Ureter (tissue), 1 donor: ENCODE results near the gene NR2C2AP. TPM values are rescaled to one million over a fixed set of nuclear protein-coding genes. Genes with fewer than 3 reads are reported as not detected.

ENCODE experiments used
- DNase-seq: peaks from one replicate; pipeline ENCODE4 v3.0.0-alpha.2; 2020; ENCODE audit warnings: low spot score
- total RNA-seq: library from RNA; stranded (reverse); gene quantifications from one replicate; pipeline ENCODE4 v1.2.4, GENCODE V29; 2023
- donor health status: DM: yes; HTN: yes; CAD: no.

The NR2C2AP gene
- total RNA-seq, 1 donor from 2014 or later = 24.1 TPM

GRCh38 chr19:19214892-19215291 lies 11.7 kb upstream of the NR2C2AP start:
- no peak for DNase-seq

DNA sequence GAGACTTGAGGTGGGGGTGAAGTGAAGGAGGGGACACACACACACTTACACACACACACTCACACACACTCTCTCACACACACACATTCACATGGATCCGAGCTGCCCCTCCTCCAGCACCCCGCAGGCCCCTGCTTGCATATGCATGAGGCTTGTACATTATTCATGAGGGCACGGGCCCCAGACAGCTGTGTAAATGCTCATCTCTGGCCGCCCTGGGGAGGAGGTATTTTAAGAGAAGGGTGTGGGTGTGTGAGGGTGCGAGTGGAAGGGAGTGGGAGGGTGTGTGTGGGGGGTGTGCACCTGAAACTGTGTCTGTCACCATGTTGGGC lies 10.9 kb upstream of the NR2C2AP start:
- DNase-seq = no peak

DNA sequence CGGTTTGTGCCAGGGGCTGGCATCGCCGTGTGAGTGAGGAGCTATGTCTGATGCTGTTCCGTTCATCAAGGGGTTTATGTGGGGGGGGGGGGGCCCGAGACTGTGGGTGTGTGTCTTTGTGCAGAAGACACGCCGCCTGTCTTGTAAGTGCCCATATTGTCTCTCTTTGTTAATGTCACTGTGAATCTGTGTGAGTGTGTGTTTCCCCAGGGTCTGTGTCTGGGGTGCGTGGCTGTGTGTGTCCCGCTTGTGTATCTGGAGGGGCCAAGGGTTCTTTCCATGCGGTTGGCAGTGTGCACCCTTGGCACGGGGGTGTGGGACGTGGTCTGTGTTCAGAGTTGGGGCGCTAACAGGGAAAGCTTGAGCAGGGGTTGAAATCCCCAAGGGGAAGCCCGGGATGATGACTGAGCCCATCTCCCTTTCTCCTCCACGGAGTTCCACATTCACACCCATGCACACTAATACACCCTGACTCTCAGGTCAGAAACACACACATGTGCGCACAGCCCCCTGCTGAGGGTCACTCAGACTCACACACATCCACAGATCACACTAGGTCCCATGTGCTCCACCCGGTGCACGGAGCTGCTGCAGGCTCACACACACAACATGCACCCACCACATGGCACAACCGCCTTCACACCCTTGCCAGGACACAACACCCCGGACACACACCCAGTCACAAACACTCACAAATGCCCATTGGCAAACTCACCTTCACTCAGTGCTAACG lies 10.4 kb upstream of the NR2C2AP start:
- DNase-seq = no peak

DNA sequence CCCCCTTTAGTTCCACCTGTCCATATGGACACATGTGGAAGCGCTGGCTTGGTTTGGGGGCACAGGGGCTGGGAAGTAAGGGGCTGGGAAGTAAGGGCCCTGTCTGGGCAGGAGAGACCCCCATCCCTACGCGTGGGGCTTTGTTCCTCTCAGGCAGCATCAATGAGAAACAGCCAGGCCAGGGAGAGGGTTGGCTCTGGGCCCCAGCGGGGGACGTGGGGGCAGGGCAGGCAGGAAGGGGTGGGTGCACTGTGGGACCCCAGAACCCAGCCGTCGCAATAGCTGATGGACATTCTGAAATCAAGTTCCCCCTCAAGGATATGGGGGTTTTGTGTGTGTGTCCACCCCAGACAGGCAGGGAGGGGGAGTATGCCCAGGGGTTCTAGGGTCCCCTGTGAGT lies 9.7 kb upstream of the NR2C2AP start:
- DNase-seq = no peak

DNA sequence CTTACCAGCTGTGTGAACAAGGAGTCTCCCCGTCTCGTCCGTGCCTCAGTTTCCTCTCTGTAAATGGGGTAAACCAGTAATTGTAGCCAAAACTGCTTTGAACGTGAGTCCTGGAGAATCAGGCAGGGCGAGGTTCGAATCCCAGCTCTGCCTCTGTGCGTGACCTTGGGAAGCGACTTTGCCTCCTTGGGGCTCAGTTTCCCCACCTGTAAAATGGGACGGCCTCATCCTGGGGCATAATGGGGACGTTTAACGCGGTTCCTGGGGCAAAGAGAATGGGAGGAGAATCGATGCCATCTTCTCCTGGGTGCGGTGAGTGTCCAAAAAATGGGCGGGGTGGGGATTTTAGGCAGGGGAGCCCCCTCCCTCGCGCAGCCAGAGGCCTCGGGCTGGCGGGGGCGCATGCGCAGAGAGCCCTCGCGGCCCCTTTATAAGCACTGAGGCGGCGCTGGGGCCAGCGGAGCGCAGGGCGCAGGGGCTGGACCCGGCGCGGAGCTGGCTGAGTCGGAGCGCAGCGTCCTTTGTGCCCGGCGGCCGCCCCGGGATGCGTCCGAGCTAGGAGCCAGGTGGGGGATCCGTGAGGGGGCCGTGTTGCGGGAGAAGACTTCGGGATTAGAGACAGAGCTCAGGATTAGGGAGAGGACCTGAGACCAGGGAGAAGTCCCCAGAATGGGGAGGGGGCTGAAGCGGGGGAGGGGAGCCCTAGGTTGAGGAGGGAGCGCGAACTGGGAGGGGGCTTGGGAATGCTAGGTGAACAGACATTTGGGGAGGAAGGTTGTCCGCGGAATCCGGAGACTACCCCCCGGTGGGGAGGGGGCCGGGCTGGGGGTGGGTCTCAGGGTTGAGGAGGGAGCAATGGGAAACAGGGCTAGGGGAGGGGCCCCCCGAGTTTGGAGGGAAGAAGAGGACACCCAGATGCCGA lies 8.5 kb upstream of the NR2C2AP start, which contains the start of gene NCAN:
Gene NCAN, plus strand, starts transcription at position 460 of the 922 bp plus-strand sequence. CDS start 4,996 bp downstream, outside the sequence.
- no peak for DNase-seq

DNA sequence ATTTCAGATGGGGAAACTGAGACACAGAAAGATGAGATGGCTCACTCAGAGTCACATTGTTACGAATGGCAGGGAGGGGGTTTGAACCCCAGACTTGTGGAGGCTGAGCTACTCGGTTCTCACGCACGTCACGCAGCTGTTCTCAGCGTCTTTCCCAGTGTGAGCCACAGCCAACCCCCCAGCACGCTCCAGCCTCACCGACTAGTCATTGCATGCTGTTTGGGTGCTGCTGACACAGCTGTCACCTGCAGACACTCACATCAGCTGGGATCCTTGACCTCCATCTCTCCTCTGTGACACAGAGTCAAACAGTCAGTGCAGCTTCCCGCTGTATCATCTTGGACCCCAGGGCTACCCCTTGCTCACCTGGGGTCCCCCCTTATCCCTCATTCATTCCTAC lies 6.2 kb upstream of the NR2C2AP start:
- no peak for DNase-seq

GRCh38 chr19:19207637-19208572 lies 4.7 kb upstream of the NR2C2AP start:
- DNase-seq = no peak

GRCh38 chr19:19206938-19207337 lies 3.7 kb upstream of the NR2C2AP start:
- DNase-seq = no peak

GRCh38 chr19:19205416-19206410 lies 2.5 kb upstream of the NR2C2AP start:
- no peak for DNase-seq

- DNase-seq = no peak
Observed at GRCh38 chr19:19204181-19204580, 967 bp upstream of the NR2C2AP start.

GRCh38 chr19:19202707-19203011 lies 555 bp downstream of the NR2C2AP start:
- DNase-seq = no peak

- no peak for DNase-seq
Observed at GRCh38 chr19:19201697-19202630, 1.2 kb downstream of the NR2C2AP start.

GRCh38 chr19:19193926-19194325 lies 9.3 kb downstream of the NR2C2AP start:
- no peak for DNase-seq

DNA sequence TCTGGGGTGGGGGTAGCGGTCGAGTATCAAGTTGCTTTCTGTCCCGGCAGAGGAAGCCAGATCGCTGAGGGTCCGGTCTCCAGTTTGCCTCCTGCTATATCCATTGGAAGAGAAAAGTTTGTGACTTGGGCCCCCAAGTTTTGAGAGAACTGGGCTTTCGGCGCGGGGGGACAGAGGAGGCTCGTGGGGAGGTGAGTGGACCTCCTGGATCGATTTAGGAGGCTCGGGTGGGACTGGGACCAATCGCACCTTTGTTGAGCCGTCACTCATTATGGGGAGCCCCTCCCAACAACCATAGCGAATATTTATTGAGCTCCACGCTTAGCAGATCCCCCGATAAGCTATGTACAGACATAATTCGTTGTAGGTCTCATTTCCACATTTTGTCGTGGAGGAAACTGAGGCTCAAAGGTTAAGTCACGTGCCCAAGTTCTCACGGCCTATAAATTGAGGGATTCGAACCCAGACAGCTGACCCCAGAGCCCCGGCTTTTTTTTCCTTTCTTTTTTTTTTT lies 10.2 kb downstream of the NR2C2AP start:
- no peak for DNase-seq

DNA sequence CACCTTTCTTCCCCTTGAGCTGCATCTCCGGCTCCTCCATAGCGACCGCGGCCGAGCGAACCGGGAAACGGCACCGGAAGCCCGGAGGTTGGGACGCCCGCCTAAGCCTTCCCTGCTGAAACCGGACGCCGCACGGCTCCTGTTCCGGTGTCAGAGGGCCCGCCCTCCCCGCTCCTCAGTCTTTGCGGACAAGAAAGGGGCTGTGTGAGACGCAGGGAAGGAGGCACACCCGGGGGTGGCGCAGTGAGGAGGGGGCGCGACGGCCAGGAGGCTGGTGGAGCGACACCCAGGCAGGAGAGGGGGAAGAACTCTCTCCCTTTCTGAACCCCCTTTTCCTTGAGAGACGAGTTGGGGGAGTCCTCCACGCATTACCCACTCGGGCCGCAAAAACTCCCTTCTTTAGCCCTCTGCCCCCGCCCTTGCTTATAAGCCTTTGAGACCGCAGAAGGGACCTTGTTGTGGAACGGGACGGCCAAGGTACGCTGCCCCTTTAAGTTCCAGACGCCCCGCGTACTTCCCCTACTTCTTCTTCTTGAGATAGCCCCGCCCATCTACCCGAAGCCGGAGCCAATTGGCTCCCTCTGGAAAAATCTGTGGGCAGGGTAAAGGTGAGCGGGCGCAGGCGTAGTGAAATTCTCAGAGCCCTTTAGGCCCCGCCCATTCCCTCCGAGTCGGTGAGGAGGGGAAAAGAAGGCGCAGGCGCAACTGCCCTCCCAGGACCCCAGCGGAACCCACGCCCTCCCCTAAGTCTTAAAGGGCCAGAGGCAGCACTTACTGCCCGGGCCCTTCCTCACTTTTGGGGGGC lies 10.9 kb downstream of the NR2C2AP start, which contains the start of the genes BORCS8 and RFXANK:
Gene BORCS8, minus strand, starts transcription at position 75 of the 805 bp plus-strand sequence. Its CDS starts 35 bp downstream, at position 40.
Gene RFXANK, plus strand, starts transcription at position 181 of the 805 bp plus-strand sequence. CDS start 1,689 bp downstream, outside the sequence.
- DNase-seq = peak; percentile 99

GRCh38 chr19:19191768-19192077 lies 11.5 kb downstream of the NR2C2AP start:
- DNase-seq = no peak

DNA sequence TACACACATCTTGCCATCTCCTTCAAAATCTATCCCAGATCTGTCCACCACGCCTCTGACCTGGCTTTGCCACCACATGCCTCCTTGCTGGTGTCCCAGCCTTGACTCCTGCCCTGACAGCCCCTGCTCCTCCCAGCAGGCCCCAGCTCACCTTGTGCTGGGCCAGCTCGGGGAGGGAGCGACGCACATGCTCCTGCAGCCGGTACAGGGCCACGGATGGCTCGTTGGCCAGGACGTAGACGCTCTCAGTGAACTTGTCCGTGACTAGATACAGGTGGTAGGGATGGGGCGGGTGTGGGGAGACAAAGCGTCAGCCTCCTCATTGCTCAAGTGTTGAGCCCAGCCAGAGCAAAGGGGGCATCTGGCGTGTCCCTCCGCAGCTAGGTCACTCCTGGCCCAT lies 16.5 kb downstream of the NR2C2AP start:
- no peak for DNase-seq
